Measurements from ENCODE around the gene ERC2.

DNA sequence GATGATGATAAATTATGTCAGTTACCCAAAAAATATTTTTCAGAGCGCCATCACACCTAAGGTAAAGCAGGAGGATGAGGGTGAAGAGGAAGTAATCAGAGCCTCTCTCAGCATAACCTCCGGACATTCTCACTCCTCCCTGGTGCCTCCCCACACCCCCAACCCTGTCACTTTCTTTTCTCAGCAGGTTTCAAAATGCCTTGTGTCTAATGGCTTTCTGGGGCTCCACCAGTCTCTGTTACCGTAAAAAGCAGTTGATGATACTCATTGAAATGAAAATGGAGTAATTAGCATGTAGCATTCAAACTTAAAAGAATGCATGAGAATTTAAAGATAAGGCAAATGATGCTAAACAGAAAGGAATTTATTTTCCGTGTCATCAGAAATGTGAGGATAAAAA is 180.0 kb downstream of the ERC2 start:
- TF ChIP-seq POLR2A (IDR thresholded peaks at IDR 0.05; ENCODE audit: low read depth, low read length) (no peak), POLR2AphosphoS5 (IDR thresholded peaks at IDR 0.05; ENCODE audit: low read depth, low read length) (no peak), POU2F2 (IDR thresholded peaks at IDR 0.05; ENCODE audit: low read depth, low read length) (no peak)
